ENCODE results near the gene DCDC1.

DCDC1 gene

GRCh38 chr11:31102316-31102715, 267.2 kb downstream of the DCDC1 start:
- DNase-seq (ENCODE audit: low read depth) = no peak

GRCh38 chr11:31096191-31096805, 273.2 kb downstream of the DCDC1 start:
- no peak for DNase-seq (ENCODE audit: low read depth)
- no peak overlapping the region for H3K4me3 ChIP-seq (ENCODE audit: low read length)
- no peak for TF ChIP-seq CTCF (IDR thresholded peaks at IDR 0.05; ENCODE audit: insufficient read depth, low read depth, low read length, missing control alignments)

More at GRCh38 chr11:31102316-31102715, 267.2 kb downstream of the DCDC1 start:
- TF ChIP-seq CTCF (IDR thresholded peaks at IDR 0.05; ENCODE audit: insufficient read depth, low read depth, low read length, missing control alignments) = no peak
- no peak overlapping the region for H3K4me3 ChIP-seq (ENCODE audit: low read length)

- no peak for TF ChIP-seq CTCF (IDR thresholded peaks at IDR 0.05; ENCODE audit: insufficient read depth, low read depth, low read length, missing control alignments)
- DNase-seq (ENCODE audit: low read depth) = no peak
- H3K4me3 ChIP-seq (ENCODE audit: low read length) = no peak overlapping the region
Observed at GRCh38 chr11:31092638-31093037, 276.9 kb downstream of the DCDC1 start.

GRCh38 chr11:31089117-31089516, 280.4 kb downstream of the DCDC1 start:
- TF ChIP-seq CTCF (IDR thresholded peaks at IDR 0.05; ENCODE audit: insufficient read depth, low read depth, low read length, missing control alignments) = no peak
- no peak for DNase-seq (ENCODE audit: low read depth)
- H3K4me3 ChIP-seq (ENCODE audit: low read length) = no peak overlapping the region

GRCh38 chr11:31069447-31070205, 299.9 kb downstream of the DCDC1 start:
- H3K4me3 ChIP-seq (ENCODE audit: low read length) = no peak overlapping the region
- DNase-seq (ENCODE audit: low read depth) = no peak
- TF ChIP-seq CTCF (IDR thresholded peaks at IDR 0.05; ENCODE audit: insufficient read depth, low read depth, low read length, missing control alignments) = no peak

GRCh38 chr11:31060880-31061279, 308.7 kb downstream of the DCDC1 start:
- no peak overlapping the region for H3K4me3 ChIP-seq (ENCODE audit: low read length)
- DNase-seq (ENCODE audit: low read depth) = no peak
- no peak for TF ChIP-seq CTCF (IDR thresholded peaks at IDR 0.05; ENCODE audit: insufficient read depth, low read depth, low read length, missing control alignments)
